Right renal pelvis (tissue), 4 donors: ENCODE data around the gene AK1. TPM values are rescaled to one million over a fixed set of nuclear protein-coding genes. Genes with fewer than 3 reads are reported as not detected.
"Not testable (repeated sequence)": the region's sequence is repeated elsewhere in the genome, so short reads cannot be mapped to it uniquely, and the experiment has no call there.

ENCODE experiments used
- DNase-seq, 4 donors: peaks; one replicate each; pipeline ENCODE4 v3.0.0-alpha.2; 2013; ENCODE audit warnings: low read depth in 4 of 4, low spot score in 3 of 4, missing footprints in 1 of 4
- polyA plus RNA-seq, 4 donors: library from polyadenylated mRNA; unstranded; fragments of 120-200 nt; gene quantifications; one replicate each; pipeline ENCODE4 v1.2.1, GENCODE V29; 2013; ENCODE audit not compliant: insufficient read length in 4 of 4

AK1 gene
- polyA plus RNA-seq, 4 donors = 40.7 to 53.8 (median 45.1) TPM

DNA sequence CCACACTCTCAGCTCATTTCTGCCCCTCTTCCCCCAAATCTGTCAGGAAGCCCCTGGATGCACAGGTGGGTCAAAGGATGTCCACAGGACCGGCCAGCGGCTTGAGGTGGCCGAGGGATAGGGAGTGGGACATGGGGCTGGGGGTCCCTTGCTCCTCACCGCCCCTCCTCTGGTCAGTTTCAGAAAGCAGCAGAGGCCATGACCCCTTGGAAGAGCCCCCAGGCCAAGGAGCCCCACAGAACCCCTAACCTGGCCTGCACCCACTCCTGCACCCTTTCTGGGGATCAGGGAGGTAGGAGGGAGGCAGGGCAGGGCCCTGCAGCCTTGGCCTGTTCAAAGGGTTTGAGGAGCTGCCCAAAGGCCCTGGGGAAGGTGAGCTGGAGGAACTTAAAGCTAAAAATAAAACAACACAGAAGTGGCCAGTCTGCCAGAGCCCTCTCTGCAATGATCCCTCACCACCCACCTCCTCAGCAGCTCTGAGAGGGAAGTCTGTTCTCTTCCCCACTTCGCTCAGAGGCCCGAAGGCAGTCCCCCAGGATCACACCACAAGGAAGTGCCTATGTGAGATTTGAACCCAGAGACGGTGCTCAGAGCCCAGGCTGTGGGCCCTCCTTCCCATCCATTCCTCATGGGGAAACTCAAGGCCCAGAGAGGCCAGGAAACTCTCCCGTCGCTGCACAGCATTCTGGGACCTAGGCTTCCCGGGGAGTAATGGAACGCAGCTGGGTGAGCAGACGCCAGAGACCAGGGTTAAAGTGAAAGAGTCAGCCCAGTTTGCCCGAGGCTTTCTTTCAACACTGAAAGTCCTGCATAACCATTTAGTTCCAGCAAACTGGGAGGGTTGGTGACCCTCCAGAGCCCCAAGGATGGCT lies 23.9 kb downstream of the AK1 start:
- DNase-seq = no peak

DNA sequence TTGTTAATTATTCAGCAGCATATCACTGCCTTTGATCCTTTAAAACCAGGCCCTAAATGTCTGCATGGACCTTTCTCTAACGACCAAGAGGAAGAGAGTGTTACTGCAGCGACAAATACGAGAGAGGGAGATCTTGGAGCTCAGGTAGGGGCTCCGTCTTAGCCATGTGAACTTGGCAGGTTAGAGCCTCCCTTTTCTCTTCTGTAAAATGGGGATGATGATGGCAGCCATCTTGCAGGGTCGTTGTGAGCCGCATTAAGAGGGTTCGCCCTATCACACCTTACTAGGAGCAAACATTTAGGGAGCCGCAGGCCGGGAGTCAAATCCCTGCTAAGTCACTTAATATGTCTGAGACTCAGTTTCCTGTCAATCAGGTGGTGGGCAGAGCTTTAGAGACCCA lies 24.6 kb downstream of the AK1 start:
- no peak for DNase-seq

DNA sequence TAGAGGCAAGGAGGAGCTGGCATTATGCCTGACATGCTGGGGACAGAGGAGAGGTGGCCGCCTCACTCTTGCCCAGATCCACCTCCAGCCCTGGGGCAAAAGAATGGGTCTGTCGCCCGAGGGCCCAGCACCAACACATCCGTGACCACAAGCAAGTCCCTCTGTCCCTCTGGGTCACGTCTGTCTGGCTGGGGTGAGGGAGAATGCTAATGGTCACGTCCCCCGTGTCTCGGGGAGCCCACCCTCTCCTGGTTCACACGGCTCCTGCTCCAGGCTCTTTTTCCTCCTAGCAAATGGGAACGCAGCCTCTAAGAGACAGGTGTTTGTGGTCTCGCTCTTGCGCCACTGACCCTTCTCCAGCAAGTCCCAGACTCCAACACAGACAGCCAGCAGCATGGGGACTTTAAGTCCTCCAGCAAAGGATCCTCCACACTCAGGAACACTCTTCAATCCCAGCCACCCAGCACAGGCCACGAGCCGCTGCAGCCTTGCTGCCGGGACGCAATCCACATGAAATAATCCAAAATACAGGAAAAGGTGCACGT lies 27.1 kb downstream of the AK1 start:
- no peak for DNase-seq

DNA sequence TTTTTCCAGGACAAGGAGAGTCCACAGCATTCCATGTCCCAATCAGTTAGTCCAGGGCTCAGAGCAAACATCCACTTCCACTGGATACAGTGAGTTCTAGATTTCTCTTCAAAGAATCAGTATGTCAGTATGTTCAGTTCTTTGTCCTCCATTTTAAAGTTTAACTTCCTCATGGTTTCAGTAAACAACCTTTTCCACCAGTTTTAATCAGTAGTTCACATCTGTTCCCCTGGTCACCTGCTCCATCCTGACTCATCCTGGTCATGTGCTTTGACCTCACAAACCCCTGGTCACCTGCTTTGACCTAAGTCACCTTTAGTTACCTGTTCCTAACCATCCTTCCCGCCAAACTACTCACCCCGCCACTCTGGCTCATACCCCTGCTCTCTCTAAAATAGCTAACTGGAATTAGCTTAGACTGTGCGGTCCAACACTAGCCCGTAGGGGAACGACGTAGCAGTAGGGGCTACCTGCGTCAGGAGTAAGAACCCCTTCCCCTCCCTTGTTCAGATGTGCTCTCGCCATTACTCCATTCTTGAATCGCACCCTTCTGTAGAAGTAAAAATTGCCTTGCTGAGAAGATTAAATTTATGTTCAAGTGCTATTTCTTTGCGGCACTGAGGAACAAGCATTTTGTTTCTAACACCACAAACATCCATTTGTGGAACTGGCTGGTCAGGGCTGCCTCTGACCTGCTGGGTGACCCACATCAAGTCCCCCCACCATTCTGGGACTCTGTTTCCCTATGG lies 28.5 kb downstream of the AK1 start:
- DNase-seq = no peak

DNA sequence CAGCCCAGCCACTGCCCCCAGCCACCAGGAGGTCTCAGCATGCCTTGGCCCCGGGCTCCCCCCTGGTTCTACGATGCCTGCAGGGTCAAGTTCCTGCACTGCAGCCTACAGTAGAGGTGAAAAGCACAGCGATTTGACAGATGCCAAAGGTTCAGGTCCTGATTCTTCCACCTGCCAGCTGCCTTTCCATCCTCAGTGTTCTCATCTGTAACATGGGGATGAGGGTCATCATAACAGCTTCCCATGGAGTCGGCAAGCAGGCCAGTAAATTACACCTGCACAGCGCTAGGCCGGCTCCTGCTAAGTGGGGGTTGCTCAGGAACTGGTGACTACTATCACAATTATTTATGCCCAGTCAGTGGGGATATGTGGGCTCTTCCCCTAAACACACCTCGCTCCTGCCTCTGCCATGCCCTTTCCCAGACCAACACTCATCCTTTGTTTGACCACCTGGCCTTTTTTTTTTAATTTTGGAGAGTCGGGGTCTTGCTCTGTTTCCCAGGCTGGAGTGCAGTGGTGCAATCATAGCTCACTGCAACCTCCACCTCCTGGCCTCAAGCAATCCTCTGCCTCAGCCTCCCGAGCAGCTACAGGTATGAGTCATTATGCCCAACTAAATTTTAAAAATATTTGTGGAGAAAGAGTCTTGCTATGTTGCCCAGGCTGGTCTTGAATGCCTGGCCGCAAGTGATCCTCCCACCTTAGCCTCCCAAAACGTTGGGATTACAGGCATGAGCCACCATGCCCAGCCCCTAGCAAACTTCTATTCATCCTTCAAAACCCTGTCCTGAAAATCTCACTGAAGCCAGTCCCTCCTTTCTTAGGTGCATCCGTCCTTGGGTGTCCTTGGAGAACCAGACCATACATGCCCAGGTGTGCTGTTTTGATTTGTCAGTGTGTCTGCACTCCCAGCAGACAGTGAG lies 29.4 kb downstream of the AK1 start:
- DNase-seq = no peak

DNA sequence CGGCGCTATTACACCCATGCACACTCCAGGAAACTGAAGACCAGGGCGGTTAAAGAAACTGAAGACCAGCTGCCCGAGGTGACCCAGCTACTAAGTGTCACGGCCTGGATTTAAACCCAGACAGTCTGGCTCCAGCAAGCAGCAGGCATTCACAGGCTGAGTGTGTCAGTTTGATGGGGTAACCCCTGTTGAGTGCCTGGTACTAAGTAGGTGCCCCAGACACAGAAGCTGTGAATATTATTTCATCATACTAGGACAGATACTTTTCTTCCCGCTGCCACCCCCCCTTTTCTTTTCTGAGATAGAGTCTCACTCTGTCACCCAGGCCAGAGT lies 30.3 kb downstream of the AK1 start:
- no peak for DNase-seq

DNA sequence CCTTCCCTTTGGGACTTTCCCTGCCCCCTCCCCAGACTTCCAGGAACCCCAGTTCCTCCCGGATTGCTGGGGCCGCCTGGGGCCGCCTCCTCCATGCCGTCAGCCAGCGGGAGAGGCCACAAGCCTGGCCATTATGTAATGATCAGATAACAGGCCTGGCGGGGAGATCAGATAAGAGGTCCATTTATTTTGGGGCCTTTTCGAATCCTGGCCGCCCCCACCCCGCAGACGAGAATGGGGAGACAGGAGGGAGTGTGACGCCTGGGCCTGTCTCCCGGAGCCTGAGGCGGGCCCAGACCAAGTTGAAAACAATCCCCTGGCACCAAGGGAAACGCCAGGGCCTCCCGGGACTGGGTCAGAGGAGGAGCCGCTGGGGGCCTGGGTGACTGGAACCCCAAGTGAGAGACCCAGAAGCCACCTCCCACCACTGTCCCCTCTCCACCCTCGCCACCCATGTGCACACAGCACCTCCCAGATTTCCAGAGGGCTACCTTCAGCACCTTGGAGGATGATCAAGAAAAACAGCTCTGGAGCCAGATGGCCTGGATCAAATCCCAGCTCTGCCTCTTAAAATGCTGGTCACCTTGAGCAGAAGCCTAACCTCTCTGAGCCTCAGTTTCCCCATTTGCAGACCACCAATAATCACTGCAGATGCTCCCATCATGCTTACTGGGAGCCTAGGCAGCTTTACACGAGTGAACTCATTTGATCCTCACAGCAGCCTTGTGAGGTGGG lies 30.9 kb downstream of the AK1 start:
- DNase-seq = no peak

DNA sequence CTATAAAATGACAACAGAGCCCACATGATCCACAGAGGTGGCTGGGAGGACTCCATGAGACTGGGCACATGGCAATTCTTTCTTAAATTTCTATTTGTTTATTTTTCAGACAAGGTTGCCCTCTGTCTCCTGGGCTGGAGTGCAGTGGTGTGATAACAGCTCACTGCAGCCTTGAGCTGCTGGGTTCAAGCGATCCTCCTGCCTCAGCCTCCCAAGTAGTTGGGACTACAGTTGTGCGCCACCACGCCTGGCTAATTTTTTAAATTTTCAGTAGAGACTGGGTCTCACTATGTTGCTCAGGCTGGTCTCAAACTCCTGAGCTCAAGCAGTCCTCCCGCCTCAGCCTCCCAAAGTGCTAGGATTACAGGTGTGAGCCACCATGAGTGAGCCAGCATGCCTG lies 31.9 kb downstream of the AK1 start:
- DNase-seq = not testable (repeated sequence)

DNA sequence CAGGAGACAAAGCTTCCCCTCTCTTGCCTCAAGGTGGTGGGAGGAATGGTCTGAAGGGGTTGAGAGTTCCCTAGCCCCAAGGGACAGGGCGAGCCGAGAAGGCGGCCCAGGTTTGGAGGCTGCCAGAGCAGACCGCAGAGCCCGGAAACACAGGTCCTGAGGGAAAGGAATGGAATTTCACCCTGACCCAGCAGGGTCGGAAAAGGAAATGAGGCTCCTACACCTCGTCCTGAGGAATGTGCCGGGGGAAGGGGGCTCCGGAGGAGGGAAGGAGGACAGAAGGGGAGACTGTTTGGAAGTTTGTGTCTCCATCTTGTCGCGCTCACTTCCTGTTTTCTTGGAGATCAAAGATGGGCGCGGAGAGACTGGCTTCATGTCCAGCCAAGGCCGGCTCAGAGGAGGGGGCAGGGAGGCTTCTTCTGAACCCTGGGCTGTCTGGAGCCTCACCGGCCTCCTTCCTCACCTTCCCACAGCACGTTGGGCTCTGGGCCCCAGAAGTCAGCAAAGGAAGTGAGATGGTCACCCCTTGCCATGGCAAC lies 32.6 kb downstream of the AK1 start:
- DNase-seq = no peak

DNA sequence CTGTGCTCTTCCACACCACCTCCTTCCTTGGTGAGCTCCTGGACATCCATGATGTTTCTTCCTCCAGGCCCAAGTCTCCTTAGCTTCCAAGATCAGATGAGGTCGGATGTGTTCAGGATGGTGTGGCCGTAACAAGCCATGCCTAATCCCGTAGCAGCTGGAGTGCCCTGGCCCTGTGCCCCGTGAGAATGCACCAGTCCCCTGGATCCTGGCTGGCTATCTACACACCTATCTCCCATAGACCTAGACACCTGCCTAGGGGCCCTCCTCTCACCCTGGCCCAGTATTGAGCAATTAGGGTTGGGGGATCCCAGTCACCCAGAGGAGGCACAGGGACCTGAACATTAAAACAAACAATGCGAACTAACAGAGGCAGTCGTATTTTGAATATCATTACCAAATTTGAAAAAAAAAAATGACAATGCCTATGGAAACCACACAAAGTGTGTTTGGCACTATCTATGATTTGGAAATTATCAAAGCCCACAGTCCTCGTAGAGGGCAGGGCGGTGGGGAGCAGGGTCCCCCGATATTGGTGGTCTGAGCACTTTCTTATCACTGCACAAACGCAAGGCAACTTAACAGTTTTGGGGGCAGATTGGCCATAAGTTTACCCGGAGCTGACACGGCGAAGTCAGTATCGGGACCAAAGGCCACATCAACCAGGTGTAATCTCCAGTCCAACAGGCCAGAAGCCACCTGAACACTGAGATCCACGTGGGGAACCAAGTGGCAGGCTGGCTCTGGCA lies 36.2 kb downstream of the AK1 start:
- DNase-seq = no peak

DNA sequence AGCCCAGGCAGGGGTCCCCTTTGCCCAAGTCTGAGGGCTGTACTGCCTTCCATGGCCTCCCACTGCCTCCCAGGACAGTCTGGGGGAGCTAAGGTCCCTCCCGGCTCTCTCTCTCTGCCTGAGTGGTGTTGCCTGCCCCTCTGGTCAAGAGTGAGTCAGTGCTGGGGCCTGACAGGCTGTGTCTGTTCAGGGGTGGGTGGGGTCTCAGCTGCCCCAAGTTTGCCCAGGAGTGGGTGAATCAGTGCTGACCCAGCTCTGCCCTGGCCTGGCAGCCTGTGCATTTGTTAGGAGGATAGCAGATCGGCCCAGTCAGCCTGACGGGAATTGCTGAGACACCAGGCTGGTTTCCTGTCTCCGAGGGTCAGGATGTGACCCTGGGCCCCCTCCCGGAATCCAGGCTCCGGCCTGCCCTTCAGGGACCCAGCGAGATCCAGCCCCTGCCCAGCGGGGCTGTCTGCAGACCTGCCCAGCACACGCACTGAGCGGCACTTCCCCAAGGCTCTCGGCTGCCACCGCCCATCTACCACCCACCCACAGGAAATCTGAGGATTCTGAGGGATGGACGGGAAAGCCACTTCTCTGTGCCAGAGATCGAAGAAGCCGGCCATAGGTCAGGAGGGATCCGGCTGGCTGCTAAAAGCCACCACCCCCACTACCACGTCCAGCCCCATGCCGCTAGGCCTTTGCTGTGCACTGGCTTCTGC lies 38.9 kb downstream of the AK1 start:
- DNase-seq = no peak

DNA sequence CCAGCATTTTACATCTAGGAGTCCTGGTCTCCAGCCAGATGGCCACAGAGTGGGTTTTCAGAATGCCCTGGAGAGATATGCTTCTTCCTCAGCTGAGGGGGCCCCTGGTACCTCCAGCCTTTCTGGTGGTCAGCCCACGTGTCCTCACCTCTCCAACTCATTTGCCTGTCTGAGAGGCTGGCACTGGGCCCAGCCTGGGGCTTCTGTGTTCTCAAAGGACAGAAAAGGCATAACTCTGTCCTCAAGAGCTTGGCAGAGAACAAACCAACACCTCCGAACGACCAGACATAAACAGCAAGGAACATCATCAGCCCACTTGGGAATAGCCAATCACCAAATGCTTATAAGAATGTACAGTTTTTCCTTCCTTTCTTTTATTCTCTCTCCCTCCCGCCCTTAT lies 40.1 kb downstream of the AK1 start:
- no peak for DNase-seq

DNA sequence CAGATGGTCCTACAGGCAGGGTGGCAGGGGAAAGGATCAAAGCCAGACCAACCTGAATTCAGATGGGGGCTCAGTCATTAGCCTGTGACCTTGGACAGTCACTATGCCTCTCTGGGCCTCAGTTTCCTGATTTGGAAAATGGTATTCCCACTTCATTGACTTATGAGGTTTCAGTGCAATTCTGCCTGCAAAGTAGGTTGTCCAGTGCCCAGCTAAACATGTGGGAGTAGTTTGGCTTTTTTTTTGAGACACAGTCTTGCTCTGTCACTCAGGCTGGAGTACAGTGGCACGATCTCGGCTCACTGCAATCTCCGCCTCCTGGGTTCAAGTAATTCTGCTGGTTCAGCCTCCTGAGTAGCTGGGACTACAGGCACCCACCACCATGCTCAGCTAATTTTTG lies 40.9 kb downstream of the AK1 start:
- DNase-seq = not testable (repeated sequence)

DNA sequence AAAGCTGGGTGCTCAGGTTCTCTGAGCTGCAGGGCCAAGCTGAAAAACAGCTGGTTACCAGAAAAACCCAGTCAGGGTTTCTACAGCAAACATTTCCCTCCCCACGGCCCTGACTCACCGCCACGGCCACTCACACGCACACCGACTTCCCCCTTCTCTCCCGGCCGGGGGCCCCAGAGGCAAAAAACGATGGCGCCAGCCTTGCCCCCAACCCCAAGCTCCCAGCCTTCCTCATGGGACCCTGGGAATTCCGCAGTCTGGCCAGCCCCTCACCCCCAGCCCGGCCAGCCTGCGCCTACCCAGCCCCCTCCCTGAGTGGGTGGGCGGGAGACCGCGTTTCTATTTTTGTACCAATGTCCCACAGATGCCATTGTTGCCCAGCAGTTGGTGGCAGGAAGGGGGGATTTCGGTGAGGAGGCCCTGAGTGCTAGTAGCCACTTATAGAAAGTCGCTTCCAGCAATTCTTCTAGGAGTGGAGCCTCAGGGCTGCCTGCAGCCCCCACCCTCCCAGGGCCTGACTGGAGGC lies 41.4 kb downstream of the AK1 start:
- no peak for DNase-seq

DNA sequence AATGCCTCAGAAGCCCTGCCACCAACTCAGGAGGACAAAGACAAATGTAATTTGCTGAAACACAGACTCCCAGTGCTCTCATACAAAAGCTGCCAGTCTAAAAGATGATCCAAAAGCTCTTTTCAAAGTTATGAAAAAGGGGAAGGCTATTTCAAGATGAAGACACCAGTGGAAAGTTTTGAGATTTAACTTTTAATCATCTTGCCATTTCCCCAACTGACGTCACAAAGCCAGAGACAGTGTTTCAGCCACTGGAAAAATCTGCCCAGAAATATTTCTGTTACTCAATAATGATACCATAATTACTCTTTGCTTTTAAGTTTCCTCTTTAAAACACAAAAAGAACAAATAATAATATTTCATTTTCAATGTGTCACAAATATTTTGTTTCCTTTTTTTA lies 43.9 kb downstream of the AK1 start:
- DNase-seq = no peak

DNA sequence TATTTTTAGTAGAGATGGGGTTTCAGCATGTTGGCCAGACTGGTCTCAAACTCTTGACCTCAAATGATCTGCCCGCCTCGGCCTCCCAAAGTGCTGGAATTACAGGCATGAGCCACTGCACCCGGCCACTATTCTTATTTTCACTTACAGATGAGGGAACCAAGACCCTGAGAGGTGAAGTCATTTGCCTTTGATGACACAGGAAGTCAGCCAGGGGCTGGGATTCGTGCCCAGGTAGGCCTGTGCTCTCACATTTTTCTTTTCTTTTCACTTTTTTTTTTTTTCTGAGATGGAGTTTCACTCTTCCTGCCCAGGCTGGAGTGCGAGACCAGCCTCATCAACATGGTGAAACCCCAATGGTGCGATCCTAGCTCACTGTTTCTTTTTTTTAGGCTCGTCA lies 45.2 kb downstream of the AK1 start:
- DNase-seq = no peak

DNA sequence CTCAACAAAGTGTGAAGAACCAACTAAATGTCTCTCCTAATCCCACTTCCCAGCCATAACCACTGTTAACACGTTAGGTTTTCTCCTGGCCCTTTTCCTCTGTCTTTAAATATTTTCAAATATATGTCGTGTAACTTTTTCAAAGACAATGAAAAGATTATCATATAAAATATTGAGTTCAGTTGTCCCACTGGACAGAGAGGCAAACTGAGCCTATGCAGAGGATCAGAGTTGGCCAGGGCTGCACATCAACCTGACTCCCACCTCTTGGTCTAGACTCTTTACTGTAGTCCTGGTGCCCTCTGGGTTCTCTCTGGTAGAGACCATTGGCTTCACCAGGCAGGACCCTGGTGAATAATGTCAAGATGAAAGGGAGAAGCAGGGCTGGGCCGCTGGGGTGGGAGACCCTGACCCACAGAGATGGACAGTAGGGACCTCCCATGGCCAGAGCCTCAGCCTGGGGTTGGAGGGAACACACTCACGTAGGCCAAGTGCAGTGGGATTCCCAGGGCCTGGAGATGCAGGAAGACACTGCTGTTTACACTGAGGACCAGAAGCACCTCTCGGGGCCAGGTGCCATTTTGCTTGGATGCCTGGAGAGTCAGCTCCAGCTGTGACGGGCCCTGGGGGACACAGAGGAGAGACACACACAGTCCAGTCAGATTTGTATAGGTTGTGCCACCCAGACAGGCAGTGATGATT lies 48.1 kb downstream of the AK1 start:
- no peak for DNase-seq
